AG04449 (cell line): Measurements from ENCODE around the gene OPN3.

Source experiments
- CTCF ChIA-PET: fragments of 350-600 bp; formaldehyde crosslinking; extraction: SDS; loops from one replicate; lab custom pipeline; 2021; ENCODE audit warnings: antibody characterized with exemption; lab: Yijun Ruan, JAX
- POLR2A ChIA-PET: fragments of 400-600, 350-600 bp; formaldehyde crosslinking; extraction: SDS; loops from one replicate; lab custom pipeline; 2020; ENCODE audit warnings: antibody characterized with exemption, inconsistent platforms; lab: Yijun Ruan, JAX
- DNase-seq: peaks from one replicate; pipeline ENCODE4 v3.0.0-alpha.2; 2010; ENCODE audit warnings: low read depth, low spot score
- H3K4me3 ChIP-seq: 2 replicates; pipeline ENCODE4 v1.5.1; 2011; ENCODE audit warnings: low read depth, mild to moderate bottlenecking, control low read depth, low read length
- CTCF ChIP-seq: IDR thresholded peaks from one replicate; pipeline ENCODE4 v1.5.1; 2011; ENCODE audit warnings: mild to moderate bottlenecking, moderate library complexity, low read length, control low read depth, inconsistent platforms; ENCODE audit not compliant: insufficient read depth; ENCODE audit errors: missing control alignments

The OPN3 gene

GRCh38 chr1:241589521-241589920 lies 50.6 kb downstream of the OPN3 start:
- DNase-seq: no peak
- ChIA-PET CTCF (interaction anchor here (1.1 kb wide), 1 partner anchor 17 kb away, joined by 3 read pairs; no protein-coding TSS in a partner anchor), POLR2A (interaction anchor here (0.6 kb wide), 1 partner anchor 71 kb away, joined by 3 read pairs; no protein-coding TSS in a partner anchor)
- H3K4me3 ChIP-seq: no peak overlapping the region
- no peak for TF ChIP-seq CTCF

DNA sequence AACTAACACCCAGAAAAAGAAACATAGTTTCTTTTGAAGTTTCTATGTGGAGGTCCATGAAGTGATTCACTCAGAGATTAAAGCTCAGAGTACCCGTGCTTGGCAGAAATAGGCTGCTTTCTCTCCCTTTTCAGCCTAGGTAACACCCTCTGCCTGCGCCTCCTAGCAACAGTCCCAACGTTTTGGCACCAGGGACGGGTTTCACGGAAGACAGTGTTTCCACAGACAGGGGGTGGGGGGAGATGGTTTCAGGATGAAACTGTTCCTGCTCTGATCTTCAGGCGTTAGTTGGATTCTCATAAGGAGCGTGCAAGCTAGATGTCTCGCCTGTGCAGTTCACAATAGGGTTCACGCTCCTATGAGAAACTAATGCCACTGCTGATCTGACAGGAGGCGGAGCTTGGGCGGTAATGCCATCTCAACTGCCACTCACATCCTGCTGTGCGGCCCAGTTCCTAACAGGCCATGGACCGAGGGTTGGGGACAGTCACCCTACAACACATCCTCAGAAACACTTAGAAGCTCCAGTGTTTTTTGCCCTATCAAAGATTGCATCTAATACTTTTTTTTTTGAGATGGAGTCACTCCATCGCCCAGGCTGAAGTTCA lies 53.2 kb downstream of the OPN3 start:
- POLR2A ChIA-PET: no interaction called here
- CTCF ChIA-PET: interaction anchor here (0.7 to 1.3 kb wide), 3 partner anchors 11 to 77 kb away, joined by 3 to 5 read pairs (median 3); no protein-coding TSS in a partner anchor
- H3K4me3 ChIP-seq: no peak overlapping the region
- no peak for DNase-seq
- no peak for TF ChIP-seq CTCF

DNA sequence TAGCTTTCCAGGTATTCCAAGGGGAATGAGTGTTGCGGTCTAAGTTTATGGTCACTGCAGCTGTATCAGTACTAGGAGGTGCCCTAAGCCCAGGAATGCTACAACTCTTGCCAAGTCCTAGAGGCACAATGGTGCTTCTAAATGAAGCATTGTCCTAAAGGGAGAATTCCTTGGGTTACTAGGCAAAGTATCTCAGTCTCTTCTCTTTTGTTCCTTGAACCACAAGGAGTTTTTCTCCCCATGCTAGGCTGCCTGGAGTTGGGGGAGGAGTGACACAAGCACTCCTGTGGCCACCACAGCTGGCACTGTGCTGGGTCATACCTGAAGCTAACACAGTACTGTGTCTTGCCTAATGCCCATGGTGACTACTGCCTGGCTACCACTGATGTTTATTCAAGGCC lies 57.2 kb downstream of the OPN3 start:
- TF ChIP-seq CTCF: no peak
- H3K4me3 ChIP-seq: no peak overlapping the region
- ChIA-PET CTCF (interaction anchor here (2.1 kb wide), 1 partner anchor 28 kb away, joined by 8 read pairs; no protein-coding TSS in a partner anchor), POLR2A (no interaction called here)
- DNase-seq: no peak

DNA sequence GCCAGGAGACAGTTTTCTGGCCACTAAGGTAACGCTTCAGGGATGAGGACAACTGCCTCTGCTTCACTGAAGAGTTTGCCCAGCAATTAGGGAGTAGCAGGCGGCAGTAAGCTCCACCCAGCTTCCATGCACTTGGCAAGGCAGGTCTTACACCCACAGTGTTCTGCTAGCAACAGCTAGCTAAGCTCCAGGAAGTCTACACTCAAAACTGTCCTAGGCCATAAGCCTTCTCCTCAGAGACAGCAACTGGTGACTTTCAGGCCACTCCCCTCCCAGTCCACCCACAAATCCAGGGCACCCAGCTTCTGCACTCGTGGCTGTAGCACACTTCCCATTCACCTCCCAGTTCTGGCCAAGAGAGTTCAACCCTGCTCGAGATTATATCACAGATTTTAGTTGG lies 60.7 kb downstream of the OPN3 start:
- no peak overlapping the region for H3K4me3 ChIP-seq
- TF ChIP-seq CTCF: no peak
- CTCF ChIA-PET: no interaction called here
- no peak for DNase-seq
- POLR2A ChIA-PET: no interaction called here

- TF ChIP-seq CTCF: no peak
- H3K4me3 ChIP-seq: no peak overlapping the region
- POLR2A ChIA-PET: no interaction called here
- no peak for DNase-seq
- CTCF ChIA-PET: no interaction called here
Measured at GRCh38 chr1:241574154-241574553, 66.0 kb downstream of the OPN3 start.

GRCh38 chr1:241569848-241570247 lies 70.3 kb downstream of the OPN3 start:
- no peak for DNase-seq
- ChIA-PET CTCF (interaction anchor here (1.4 kb wide), 1 partner anchor 39 kb away, joined by 3 read pairs; no protein-coding TSS in a partner anchor), POLR2A (no interaction called here)
- H3K4me3 ChIP-seq: no peak overlapping the region
- no peak for TF ChIP-seq CTCF
